GM21737 (cell line): Measurements from ENCODE around the gene ERGIC3.

Experiments used
- ATAC-seq: cut with Tn5 transposase; IDR thresholded peaks from one replicate; pipeline ENCODE4 v1.9.1; 2021; ENCODE audit warnings: mild to moderate bottlenecking, moderate library complexity; ENCODE audit not compliant: unreplicated experiment

ERGIC3 gene

DNA sequence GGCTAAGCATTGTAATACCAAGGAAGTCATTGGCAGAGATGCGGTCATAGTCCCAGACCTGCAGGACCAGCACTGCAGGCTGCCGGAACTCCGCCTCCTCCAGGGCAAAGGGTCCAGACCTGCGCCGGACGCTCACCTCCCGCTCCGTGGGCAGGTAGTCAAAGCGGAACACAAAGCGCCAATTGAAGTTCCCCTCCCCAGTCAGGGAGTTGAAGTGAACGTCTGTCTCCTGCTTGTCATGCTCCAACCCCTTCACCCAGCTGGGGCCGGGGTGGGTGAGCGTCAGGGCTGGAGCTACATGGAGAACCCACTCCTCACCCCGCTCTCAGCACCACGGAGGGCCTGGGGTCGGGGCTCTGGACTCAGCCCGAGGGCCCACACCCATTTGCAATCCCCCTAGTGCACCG is 18.2 kb downstream of the ERGIC3 start:
- ATAC-seq: no peak

DNA sequence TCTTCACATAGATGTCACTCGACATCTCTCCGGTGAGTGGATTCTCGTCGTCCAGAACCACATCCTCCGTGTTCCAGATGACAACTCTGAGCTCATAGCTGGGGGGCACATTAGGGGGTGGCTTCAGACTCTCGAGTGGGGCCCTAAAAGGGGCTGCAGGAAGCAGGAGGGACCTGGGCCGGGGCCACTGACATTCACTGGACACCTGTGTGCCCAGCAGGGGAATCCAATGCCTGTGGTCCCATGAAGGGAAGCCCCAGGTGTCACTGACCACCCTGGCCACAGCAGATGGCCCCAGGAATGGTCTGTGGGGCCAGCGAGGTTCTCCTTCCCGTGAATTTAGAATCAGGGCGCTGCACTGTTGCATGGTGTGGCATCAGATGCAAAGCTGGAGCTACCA is 18.7 kb downstream of the ERGIC3 start:
- ATAC-seq: no peak

DNA sequence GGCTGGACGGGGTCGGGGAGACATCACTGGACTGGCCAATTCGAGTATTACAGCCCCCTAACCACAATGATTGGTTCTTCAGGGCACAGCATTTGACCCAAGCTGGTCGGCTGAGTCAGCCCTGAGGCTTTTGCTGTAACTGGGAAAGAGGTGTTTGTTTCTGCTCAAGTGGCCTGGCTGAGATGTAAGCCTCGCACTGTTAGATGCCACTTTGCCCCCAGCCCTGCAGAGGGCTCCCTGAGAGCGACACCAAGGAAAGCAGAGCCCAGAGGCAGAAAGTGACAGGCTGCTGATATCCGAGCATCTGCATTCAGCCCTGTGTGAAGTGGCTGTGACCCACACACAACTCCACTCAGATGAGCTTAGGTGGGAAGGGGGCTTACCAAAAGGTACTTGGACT is 19.4 kb downstream of the ERGIC3 start:
- no peak for ATAC-seq

DNA sequence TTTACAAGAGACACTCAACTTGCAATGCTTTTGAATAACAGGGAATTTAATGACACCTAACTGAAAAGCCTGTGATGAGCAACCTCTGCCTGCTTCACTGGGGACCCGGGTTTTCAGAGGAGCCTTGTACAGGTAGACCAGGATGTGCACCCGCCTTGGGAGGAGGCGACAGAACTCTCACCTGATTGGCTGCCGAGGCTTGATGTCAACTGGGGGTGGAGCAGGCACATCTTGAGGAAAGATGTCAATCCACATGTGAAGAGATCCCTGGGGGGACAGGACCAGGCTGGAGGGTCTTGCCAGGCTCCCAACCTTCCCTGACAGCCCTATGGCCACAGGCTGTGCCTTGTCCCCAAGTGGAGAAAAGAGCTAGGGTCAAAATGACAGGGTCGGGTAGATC is 19.8 kb downstream of the ERGIC3 start:
- ATAC-seq: no peak

DNA sequence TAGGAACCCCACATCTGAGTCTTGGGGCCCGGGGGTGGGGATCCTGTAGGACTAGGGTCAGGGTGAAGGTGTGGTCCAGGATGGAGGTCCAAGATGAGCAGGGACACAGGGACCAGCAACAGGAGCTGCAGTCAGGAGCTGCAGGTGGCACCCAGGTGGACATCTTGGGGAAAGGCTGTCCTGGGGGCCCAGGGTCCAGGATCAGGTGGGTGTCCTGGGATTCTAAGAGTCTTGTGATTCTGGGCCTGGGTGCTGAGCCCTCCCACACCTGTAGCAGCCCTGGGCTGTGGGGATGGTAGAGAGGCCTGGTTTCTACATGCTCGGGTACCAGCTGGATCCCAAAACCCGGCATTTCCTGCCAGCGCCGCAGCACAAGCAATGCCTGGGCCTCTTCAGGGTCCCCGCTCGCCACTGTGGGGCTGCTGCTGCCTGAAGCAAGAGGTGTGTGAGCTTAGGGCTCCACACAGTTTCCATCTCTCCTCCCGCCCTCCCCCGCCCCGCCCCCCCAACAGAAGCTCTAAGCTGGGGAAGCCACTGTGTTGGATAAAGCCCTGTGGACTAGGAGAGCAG is 20.7 kb downstream of the ERGIC3 start:
- ATAC-seq: no peak

DNA sequence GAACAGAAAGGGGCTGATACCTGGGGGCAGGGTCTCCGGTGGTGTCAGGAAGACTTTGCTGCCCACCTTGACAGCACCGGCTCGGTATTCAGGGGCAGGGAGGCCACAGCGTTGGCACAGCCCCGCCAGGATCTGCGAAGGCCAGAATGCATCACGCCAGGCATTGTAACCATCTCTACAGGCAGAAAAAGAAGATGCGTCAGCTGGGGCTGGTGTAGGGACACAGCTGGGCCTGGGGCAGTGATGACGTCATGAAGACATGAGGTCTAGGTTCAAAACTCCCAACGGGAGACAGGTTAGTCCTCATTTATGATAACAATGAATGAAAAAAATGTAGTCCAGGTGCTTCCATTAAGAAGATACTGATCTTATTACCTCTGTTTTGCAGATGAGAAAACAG is 22.0 kb downstream of the ERGIC3 start:
- ATAC-seq: no peak

DNA sequence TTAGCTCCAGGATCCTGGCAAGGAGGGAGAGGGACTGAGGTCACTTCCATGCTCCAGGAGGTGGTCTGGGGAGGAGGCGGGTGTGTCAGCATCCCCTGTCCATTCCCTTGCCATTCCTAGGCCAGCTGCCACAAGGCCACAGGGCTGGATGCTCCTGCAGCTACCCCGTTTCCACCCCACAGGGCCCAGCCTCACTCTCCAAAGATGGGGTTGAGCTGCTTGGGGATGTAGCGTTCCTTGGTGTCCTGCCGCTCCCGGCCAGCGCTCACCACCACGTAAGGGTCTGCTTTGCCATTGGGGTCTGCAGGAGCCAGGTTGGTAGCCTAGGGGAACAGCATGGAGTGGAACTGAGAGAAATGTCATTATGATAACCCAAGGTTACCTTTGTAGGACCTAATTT is 23.0 kb downstream of the ERGIC3 start:
- no peak for ATAC-seq

DNA sequence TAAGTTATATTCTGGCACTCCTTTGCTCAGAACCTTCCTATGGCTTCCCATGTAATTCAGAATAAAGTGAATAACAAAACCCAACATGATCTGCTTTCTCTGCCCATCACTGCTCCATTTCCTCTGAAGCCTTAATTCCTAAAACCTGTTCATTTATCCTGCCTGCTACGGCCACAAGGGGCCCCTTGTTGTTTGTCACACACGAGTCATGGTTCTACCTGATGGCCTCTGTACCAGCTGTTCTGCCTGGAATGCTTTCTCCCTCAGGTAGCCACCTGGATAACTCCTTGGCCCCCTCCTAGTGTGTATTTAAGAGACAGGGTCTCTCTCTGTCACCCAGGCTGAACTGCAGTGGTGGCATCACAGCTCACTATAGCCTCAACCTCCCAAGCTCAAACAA is 26.8 kb downstream of the ERGIC3 start:
- ATAC-seq: no peak

DNA sequence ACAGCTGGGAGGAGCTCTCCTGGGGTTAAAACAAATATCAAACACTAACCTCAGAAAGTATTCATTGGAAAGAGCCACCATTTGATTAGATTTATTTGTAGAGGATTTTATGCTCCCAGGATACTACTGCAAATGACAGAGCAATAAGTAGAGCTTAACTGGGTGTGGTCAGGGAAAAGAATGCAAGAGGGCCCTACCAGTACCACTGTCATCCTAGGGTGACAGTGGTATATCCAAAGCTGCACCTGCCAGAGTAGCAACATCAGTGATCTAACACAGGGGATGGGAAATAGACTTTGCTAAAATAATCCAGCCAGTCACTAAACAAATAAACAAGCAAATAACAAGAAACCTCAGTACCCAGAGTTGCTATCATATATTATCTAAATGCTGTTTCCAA is 29.7 kb downstream of the ERGIC3 start:
- no peak for ATAC-seq

DNA sequence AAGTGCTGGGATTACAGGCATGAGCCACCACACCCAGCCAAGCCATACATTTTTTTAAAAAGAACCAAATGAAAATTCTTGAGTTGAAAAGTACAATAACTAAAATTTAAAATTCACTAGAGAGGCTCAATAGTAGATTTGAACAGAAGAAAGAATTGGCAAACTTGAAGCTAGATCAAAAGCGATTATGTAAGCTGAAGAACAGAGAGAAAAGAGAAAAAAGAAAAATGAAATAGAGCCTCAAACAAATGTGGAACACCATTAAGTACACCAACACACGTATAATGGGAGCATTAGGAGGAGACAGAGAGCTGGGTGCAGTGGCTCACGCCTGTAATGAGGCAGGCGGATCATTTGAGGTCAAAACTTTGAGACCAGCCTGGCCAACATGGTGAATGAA is 31.0 kb downstream of the ERGIC3 start:
- no peak for ATAC-seq

DNA sequence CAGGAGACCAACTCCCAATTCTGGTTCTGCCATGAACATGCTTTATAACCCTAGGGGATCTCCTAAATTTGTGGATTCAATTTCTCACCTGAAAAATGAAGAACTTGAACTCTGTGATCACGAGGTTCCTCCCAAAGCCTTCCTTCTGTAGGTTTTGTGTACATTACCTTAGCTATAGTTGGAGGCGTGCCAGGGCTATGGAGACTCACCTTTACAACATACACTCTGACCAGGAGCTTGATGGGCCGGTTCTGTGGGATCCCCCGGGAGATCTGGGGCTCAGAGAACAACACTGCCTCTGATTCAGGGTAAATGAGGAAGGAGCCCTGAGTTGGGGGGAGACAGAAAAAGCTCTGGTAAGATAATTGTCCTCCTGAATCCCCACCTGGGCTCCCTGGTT is 34.1 kb downstream of the ERGIC3 start:
- no peak for ATAC-seq

DNA sequence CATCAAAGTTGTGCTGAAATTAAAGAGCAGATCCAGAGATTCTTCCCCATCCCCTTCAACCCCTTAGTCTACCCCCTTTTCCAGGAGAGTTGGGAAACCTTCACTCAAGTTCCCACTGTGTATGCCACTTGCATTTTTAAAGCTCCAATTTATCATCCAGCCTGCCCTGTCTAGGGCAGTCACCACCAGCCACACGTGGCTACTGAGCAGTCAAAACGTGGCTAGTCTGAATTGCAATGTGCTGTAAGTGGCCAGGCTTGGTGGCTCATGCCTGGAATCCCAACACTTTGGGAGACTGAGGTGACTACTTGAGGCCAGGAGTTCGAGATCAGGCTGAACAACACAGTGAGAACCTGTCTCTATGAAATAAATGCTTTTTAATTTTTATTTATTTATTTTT is 34.9 kb downstream of the ERGIC3 start:
- ATAC-seq: no peak

DNA sequence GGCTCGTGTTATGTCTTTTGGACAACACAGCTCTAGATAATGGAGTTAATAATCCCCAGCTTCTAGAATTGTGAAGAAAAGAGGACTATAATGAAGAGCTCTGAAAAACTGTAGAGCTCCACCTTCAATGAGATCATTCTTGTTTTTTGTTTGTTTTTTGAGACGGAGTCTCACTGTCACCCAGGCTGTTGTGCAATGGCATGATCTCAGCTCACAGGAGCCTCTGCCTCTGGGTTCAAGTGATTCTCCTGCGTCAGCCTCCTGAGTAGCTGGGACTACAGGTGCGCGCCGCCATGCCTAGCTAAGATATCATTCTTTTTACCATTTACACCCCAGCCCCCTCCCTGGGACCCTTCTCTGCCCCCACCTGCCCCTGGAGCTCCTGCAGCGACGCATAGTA is 36.6 kb downstream of the ERGIC3 start:
- ATAC-seq: no peak

DNA sequence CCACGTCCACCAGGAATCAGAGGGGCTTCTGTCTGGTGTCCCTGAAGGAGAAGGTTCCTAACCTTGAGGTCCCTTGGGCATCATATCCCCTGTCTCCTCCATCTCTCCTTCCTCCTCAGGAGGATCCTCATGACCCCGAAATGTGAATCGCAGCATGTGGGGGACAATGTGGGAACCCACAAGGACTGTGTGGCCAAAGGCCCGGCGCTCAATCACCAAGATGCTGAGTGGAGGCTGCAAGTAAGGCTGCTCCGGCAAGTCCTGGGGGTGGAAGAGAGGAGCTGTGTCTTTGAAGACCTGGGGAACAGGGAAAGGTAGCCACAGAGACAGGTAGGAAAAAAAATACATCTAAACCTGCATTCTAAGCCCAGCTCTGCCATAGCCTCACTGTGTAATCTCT is 37.3 kb downstream of the ERGIC3 start:
- no peak for ATAC-seq

DNA sequence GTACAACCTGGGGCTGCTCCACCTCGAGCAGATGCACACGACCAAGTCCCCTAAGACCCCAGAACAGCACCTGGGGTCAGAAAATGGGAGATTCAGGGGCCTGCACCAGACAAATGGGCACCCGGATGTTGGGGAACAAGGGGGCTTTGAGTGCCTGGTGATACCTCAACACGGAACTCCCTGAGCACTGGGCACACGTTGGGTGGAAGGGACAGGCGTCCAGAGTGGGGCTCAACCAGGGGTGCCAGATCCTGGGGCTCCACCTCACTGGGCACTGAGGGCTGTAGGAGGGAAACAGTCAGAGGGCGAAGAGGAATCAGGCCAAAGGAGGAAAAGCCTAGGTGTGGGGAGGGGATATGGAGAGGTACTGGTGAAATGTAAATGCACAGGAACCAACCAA is 40.3 kb downstream of the ERGIC3 start:
- ATAC-seq: no peak

DNA sequence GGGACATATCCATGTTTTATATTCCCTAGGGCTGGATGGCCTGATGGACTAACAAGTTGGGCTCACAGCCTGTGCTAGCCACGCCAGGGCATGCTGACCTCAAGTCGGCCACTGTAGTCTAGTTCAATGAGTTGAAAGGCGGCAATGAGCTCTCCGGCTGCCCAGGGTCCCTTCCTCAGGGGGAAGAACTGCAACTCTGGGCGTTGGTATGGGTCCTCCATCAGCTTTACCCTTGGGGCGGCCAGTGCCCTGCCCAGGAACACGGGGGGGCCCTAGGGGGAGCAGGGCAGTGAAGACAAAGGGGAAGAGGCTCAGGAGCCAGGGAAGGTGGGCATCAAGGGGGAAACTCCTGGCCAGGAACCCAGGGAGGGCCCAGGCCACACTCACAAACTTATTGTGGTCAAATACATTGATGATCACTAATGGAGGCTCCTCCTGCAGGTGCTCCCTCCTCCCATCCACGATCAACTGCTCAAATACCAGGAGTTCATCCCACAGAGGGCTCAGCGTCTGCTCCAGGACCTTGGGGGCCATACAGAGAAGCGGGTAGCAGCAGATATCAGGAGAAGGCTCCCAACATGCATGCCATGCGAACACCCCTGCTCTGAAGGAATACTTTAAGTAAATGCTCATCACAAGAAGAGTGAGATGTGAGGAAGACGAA is 41.0 kb downstream of the ERGIC3 start:
- ATAC-seq: no peak

DNA sequence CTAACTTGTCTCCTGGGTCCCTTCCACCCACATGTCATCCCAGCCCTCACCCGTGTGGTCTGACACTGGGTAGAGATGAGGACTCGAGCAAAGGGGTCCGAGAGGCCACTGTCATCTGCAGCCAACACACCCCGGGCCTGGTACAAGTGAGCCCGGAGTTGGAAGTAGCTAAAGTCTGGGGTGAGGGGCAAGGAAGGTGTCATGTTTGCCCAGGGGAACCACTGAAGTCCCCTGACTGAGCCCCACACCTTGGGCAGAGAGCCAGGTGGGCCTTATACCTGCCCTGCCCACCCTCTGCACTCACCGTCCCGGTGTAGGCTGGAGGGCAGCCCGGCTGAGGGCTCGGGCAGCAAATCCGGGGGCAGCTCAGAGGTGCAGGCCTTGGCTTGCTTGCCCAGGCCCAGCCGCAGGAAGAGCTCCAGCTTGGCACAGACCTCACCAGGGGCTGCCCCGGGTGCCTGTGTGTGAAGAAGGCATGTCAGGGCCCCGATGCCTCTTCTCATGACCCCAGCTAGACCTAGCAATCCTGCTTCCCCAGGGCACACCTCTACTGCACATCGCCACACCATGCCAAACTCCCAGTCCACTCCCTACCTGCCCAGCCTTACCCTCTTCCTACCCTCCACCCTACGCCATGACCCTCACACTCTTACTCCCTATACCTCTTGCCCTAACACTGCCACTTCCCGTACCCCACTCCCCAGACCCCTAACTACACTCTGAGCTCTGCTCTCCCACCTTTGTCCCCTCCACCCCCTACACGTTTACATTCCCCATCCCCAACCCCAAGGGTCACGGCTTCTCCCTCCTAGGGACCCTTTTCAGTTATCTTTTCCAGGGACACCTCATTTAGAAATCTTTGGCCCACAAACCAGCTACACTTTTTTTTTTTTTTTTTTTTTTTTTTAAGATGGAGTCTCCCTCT is 42.0 kb downstream of the ERGIC3 start:
- no peak for ATAC-seq

DNA sequence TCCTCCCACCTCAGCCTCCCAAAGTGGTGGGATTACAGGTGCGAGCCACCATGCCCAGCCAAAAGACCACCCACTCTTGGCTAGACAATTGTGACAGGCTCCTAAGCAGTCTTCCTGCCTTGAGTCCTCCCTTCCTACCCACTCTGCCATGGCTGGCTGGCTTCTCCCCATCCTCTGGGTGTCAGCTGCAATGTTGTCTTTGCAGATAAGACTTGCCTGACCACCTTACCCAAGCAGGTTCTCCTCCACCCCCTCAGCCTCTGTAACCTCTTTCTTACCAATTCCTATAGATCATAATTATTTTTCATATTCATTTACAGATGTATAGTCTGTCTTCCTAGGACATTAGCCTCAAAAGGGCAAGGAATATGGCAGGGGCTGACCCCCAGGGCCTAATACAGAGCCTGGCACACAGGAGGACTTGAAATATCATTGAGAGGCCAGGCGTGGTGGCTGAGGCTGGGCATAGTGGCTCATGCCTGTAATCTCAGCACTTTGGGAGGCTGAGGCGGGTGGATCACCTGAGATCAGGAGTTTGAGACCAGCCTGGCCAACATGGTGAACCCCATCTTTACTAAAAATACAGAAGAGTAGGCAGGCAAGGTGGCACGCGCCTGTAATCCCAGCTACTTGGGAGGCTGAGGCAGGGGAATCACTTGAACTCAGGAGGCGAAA is 45.0 kb downstream of the ERGIC3 start:
- no peak for ATAC-seq

DNA sequence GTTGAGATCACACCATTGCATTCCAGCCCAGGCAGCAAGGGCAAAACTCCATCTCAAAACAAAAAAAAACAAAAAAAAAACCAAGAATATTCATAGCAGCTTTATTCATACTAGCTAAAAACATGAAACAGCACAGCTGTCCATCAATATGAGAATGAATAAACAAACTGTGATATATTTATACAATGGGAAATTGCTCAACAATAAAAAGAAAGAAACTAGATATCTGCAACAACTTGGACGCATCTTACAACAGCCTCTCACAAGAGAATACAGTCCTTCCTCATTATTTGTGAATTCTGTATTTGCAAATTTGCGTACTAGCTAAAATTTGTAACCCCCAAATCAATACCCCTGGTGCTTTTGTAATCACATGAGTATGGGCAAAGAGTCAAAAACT is 45.6 kb downstream of the ERGIC3 start:
- no peak for ATAC-seq

DNA sequence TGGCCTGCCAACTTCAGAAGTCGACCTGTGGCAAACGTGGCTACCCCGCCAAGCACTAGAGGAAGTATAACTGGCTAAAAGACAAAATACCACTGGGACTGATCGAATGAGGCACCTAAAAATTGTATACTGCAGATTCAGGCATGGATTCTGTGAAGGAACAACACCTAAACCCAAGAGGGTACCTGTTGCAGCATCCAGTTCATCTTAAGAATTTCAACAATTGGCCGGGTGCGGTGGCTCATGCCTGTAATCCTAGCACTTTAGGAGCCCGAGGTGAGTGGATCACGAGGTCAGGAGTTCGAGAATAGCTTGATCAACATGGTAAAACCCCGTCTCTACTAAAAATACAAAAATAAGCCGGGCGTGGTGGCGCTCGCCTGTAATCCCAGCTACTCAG is 46.5 kb downstream of the ERGIC3 start:
- no peak for ATAC-seq

DNA sequence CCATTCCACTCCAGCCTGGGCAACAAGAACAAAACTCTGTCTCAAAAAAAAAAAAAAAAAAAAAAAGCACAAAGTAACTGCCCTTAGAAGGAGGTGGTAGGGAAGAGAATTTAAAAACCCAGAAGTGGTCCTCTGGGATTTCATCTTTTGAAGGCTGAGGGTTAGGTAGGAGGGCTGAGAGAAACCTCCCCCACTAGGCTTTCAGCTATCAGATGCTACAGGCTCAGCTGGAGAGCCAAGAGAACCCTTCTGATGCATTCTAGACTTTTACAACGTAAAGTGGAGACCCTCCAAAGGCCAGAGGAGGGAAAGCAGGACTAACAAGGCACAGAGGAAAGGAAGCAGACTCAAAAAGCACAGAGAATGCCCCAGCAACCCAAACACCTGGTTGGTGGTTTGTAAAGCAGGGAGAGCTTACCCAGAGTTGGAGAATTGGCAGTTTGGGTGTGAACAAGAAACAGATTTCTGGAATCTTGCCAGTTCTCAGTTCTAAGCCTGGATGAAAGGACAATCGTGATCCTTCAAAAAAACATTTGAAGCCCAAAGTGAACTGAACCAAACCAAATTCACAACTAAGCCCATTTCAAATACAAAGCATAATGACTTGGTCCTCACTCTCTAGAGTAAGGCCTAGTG is 50.6 kb downstream of the ERGIC3 start:
- no peak for ATAC-seq
